H9 (cell line): ENCODE measurements around the gene CHD9NB. TPM values are rescaled to one million over a fixed set of nuclear protein-coding genes. Genes with fewer than 3 reads are reported as not detected.

ENCODE experiments used
- DNase-seq: peaks from one replicate; pipeline ENCODE4 v3.0.0-alpha.2; 2017
- H2AFZ ChIP-seq: one replicate; pipeline ENCODE4 v1.6.1; 2013; ENCODE audit warnings: mild to moderate bottlenecking, low read length, control low read depth, moderate library complexity
- H2AK5ac ChIP-seq: 2 replicates; pipeline ENCODE4 v1.6.1; 2013; ENCODE audit warnings: low read length, control low read depth, mixed read lengths; ENCODE audit not compliant: insufficient read length
- H2BK120ac ChIP-seq: one replicate; pipeline ENCODE4 v1.6.1; 2013; ENCODE audit warnings: low read depth, mild to moderate bottlenecking, low read length, control low read depth, inconsistent platforms; ENCODE audit not compliant: poor library complexity, severe bottlenecking
- H2BK12ac ChIP-seq: 2 replicates; pipeline ENCODE4 v1.6.1; 2013; ENCODE audit warnings: low read length, control low read depth, mixed read lengths, low read depth; ENCODE audit not compliant: insufficient read length
- H2BK15ac ChIP-seq: 2 replicates; pipeline ENCODE4 v1.6.1; 2013; ENCODE audit warnings: low read depth, low read length, control low read depth
- H2BK20ac ChIP-seq: one replicate; pipeline ENCODE4 v1.6.1; 2013; ENCODE audit warnings: low read depth, mild to moderate bottlenecking, low read length, control low read depth, inconsistent platforms; ENCODE audit not compliant: poor library complexity, severe bottlenecking
- H2BK5ac ChIP-seq: 2 replicates; pipeline ENCODE4 v1.6.1; 2013; ENCODE audit warnings: low read length, control low read depth, mixed read lengths; ENCODE audit not compliant: insufficient read length
- H3K14ac ChIP-seq: 2 replicates; pipeline ENCODE4 v1.6.1; 2013; ENCODE audit warnings: low read length, control low read depth; ENCODE audit not compliant: insufficient read depth
- H3K18ac ChIP-seq: 2 replicates; pipeline ENCODE4 v1.6.1; 2013; ENCODE audit warnings: low read depth, mild to moderate bottlenecking, mixed read lengths, low read length, control low read depth; ENCODE audit not compliant: insufficient read length
- H3K23ac ChIP-seq: 2 replicates; pipeline ENCODE4 v1.6.1; 2013; ENCODE audit warnings: low read length, control low read depth, mixed read lengths, low read depth; ENCODE audit not compliant: insufficient read length
- H3K23me2 ChIP-seq: 2 replicates; pipeline ENCODE4 v1.6.1; 2013; ENCODE audit warnings: low read depth, mild to moderate bottlenecking, mixed read lengths, low read length, control low read depth; ENCODE audit not compliant: insufficient read length, poor library complexity, severe bottlenecking
- H3K27ac ChIP-seq: 2 replicates; pipeline ENCODE4 v1.5.1; 2013; ENCODE audit warnings: low read length, control low read depth, mixed read lengths, low read depth; ENCODE audit not compliant: insufficient read length
- H3K27me3 ChIP-seq: 2 replicates; pipeline ENCODE4 v1.6.1; 2013; ENCODE audit warnings: low read length, control low read depth, inconsistent platforms; ENCODE audit not compliant: insufficient read depth
- H3K4ac ChIP-seq: 2 replicates; pipeline ENCODE4 v1.6.1; 2013; ENCODE audit warnings: low read depth, mild to moderate bottlenecking, control low read depth, inconsistent platforms, low read length, moderate library complexity
- H3K4me1 ChIP-seq: 2 replicates; pipeline ENCODE4 v1.6.1; 2013; ENCODE audit warnings: low read length, control low read depth, inconsistent platforms; ENCODE audit not compliant: insufficient read depth
- H3K4me2 ChIP-seq: 2 replicates; pipeline ENCODE4 v1.6.1; 2013; ENCODE audit warnings: low read length, control low read depth, mixed read lengths; ENCODE audit not compliant: insufficient read length, insufficient read depth
- H3K56ac ChIP-seq: 2 replicates; pipeline ENCODE4 v1.6.1; 2013; ENCODE audit warnings: low read depth, mild to moderate bottlenecking, mixed read lengths, low read length, control low read depth; ENCODE audit not compliant: insufficient read length
- H3K79me1 ChIP-seq: 2 replicates; pipeline ENCODE4 v1.6.1; 2013; ENCODE audit warnings: low read depth, mild to moderate bottlenecking, moderate library complexity, low read length, control low read depth, inconsistent platforms; ENCODE audit not compliant: insufficient read depth, poor library complexity, severe bottlenecking
- H3K79me2 ChIP-seq: 2 replicates; pipeline ENCODE4 v1.6.1; 2013; ENCODE audit warnings: low read length, control low read depth, inconsistent platforms; ENCODE audit not compliant: insufficient read depth
- H3K9ac ChIP-seq: 2 replicates; pipeline ENCODE4 v1.6.1; 2013; ENCODE audit warnings: low read length, control low read depth, mixed read lengths; ENCODE audit not compliant: insufficient read length; ENCODE audit errors: extremely low read depth
- H3K9me3 ChIP-seq: one replicate; pipeline ENCODE4 v1.6.1; 2013; ENCODE audit warnings: low read depth, low read length, inconsistent platforms; ENCODE audit not compliant: control insufficient read depth
- H3T11ph ChIP-seq: one replicate; pipeline ENCODE4 v1.6.1; 2013; ENCODE audit warnings: mild to moderate bottlenecking, low read length, control low read depth, inconsistent platforms
- H4K20me1 ChIP-seq: one replicate; pipeline ENCODE4 v1.6.1; 2013; ENCODE audit not compliant: control insufficient read depth, insufficient read length, insufficient read depth
- H4K5ac ChIP-seq: 2 replicates; pipeline ENCODE4 v1.6.1; 2013; ENCODE audit warnings: low read depth, mild to moderate bottlenecking, mixed read lengths, low read length, control low read depth; ENCODE audit not compliant: insufficient read length
- H4K8ac ChIP-seq: replicated peaks from 2 replicates; pipeline ENCODE4 v1.6.1; 2013; ENCODE audit warnings: low read length, control low read depth, mixed read lengths, low read depth; ENCODE audit not compliant: insufficient read length
- H4K91ac ChIP-seq: 2 replicates; pipeline ENCODE4 v1.6.1; 2013; ENCODE audit warnings: low read depth, mild to moderate bottlenecking, moderate library complexity, mixed read lengths, low read length, control low read depth; ENCODE audit not compliant: insufficient read length
- H3K27ac Mint-ChIP-seq, 3 experiments: 2 replicates in 2 of 3; 3 replicates in 1 of 3; pipeline ENCODE4 v1.8.0; 2020 to 2021; ENCODE audit warnings: mixed read lengths in 3 of 3, mild to moderate bottlenecking in 1 of 3, moderate library complexity in 1 of 3
- H3K27me3 Mint-ChIP-seq: 2 replicates; pipeline ENCODE4 v1.8.0; 2021; ENCODE audit warnings: low read depth, mild to moderate bottlenecking, moderate library complexity, mixed read lengths
- H3K36me3 Mint-ChIP-seq, 3 experiments: 2 replicates in 2 of 3; 3 replicates in 1 of 3; pipeline ENCODE4 v1.8.0; 2020 to 2021; ENCODE audit warnings: low read depth in 3 of 3, mixed read lengths in 3 of 3; ENCODE audit not compliant: insufficient read depth in 1 of 3
- H3K4me1 Mint-ChIP-seq, 2 experiments: 2 replicates each; pipeline ENCODE4 v1.8.0; 2020; ENCODE audit warnings: mixed read lengths in 2 of 2
- H3K4me3 Mint-ChIP-seq, 2 experiments: 2 replicates in 1 of 2; 3 replicates in 1 of 2; pipeline ENCODE4 v1.8.0; 2020 to 2021; ENCODE audit warnings: mild to moderate bottlenecking in 2 of 2, mixed read lengths in 2 of 2, moderate library complexity in 1 of 2
- H3K9me3 Mint-ChIP-seq, 2 experiments: 2 replicates in 1 of 2; 3 replicates in 1 of 2; pipeline ENCODE4 v1.8.0; 2020; ENCODE audit warnings: mild to moderate bottlenecking in 2 of 2, mixed read lengths in 2 of 2, moderate library complexity in 1 of 2
- CTCF ChIP-seq: fragments of 200-600 bp; sonication (generic); conservative IDR thresholded peaks from 3 replicates; pipeline ENCODE4 v1.8.0; 2021; ENCODE audit warnings: antibody characterized with exemption, mild to moderate bottlenecking
- WGBS: extraction: QIAGEN DNeasy Blood & Tissue Kit; methylation state at CpG from one replicate; pipeline ENCODE4 v1.1.7; 2013; ENCODE audit warnings: missing lambda C conversion rate, low lambda C conversion rate, mixed read lengths; ENCODE audit not compliant: insufficient read length; ENCODE audit errors: extremely low coverage; 5-methylcytosine and 5-hydroxymethylcytosine counted together
- total RNA-seq: library from RNA; stranded (reverse); gene quantifications from 2 replicates; pipeline ENCODE4 v1.2.1, GENCODE V29; 2021

CHD9NB gene
- total RNA-seq, 1 experiment from 2014 or later = 3.3 TPM

DNA sequence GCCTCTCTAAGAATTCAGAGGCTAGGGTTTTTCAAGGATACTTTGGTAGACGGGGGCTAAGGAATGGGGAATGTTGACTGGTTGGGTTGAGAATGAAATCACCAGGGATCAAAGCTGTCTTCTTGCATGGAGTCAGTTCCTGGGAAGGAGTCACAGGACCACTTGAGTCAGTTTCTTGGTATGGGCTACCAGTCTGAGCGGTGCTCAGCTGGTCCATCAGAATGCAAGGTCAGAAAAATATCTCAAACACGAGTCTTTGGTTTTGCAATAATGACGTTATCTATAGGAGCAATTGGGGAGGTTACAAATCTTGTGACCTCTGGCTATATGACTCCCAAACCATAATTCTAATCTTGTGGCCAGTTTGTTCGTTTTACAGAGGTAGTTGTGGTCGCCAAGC lies 18.4 kb downstream of the CHD9NB start:
- Histone ChIP-seq H3K56ac (no peak overlapping the region), H3K18ac (no peak overlapping the region), H3K23me2 (no peaks in the 10 kb centered on the region), H3K4me1 (no peaks in the 10 kb centered on the region; the same call in 1 of the 2 replicates), H3K4ac (no peak overlapping the region), H3K79me2 (no peaks in the 10 kb centered on the region), H3K27ac (no peak overlapping the region), H4K91ac (no peak overlapping the region), H3K27me3 (no peaks in the 10 kb centered on the region), H3K9me3 (peaks cover 17% of the 10 kb centered on the region), H4K8ac (no peak overlapping the region), H2BK120ac (no peak overlapping the region), H3K23ac (no peak overlapping the region), H3K4me2 (no peak overlapping the region), H2AFZ (no peak overlapping the region), H2BK5ac (no peak overlapping the region), H4K20me1 (no peaks in the 10 kb centered on the region), H2BK12ac (no peak overlapping the region), H2BK15ac (no peak overlapping the region), H3T11ph (no peak overlapping the region), H3K9ac (no peak overlapping the region), H2AK5ac (no peak overlapping the region), H2BK20ac (no peak overlapping the region), H3K79me1 (no peaks in the 10 kb centered on the region), H4K5ac (no peak overlapping the region), H3K14ac (no peak overlapping the region)
- Mint-ChIP-seq H3K4me3 (no peak overlapping the region), H3K27me3 (peaks cover 3% of the 10 kb centered on the region; the same call in 1 of the 2 replicates), H3K9me3 (peaks cover 25 to 27% of the 10 kb centered on the region in 2 experiments), H3K27ac (no peak overlapping the region), H3K36me3 (peaks cover 19 to 27% (median 22%) of the 10 kb centered on the region in 3 experiments), H3K4me1 (peaks cover 37 to 44% of the 10 kb centered on the region in 2 experiments)
- no peak for TF ChIP-seq CTCF
- DNase-seq = no peak
- WGBS = no CpG with 5 or more reads among the region's 6 CpGs
